HCT116 (cell line): ENCODE results near the gene KIF21B.

Source experiments
- CBX3 ChIP-seq: IDR thresholded peaks from 2 replicates; pipeline ENCODE4 v1.6.1; 2012; ENCODE audit warnings: low read depth
- EZH2 ChIP-seq: fragments of 200-600 bp; sonication (generic); IDR thresholded peaks from 2 replicates; pipeline ENCODE4 v1.6.1; 2017; ENCODE audit warnings: antibody characterized with exemption, mixed run types
- POLR2A ChIP-seq: IDR thresholded peaks from 2 replicates; pipeline ENCODE4 v1.7.0; 2011; ENCODE audit warnings: borderline replicate concordance; ENCODE audit not compliant: insufficient read depth, insufficient read length; ENCODE audit errors: extremely low read depth
- POLR2AphosphoS5 ChIP-seq: IDR thresholded peaks from 2 replicates; pipeline ENCODE4 v1.6.1; 2011; ENCODE audit warnings: mild to moderate bottlenecking, low read depth, low read length, moderate library complexity
- TF ChIP-seq, protein P1 (sequence below), 3 experiments: fragments of 200-600 bp in 1 of 3; sonication (generic) in 1 of 3; IDR thresholded peaks in 2 of 3; conservative IDR thresholded peaks in 1 of 3; 2 replicates each; pipeline ENCODE4 v1.5.1; 2012 to 2017; ENCODE audit warnings: low read depth in 2 of 3, low read length in 2 of 3, antibody characterized with exemption in 1 of 3, borderline replicate concordance in 1 of 3, control low read depth in 1 of 3, mild to moderate bottlenecking in 1 of 3, mixed read lengths in 1 of 3, mixed run types in 1 of 3, moderate library complexity in 1 of 3; ENCODE audit not compliant: insufficient read depth in 1 of 3
- TF ChIP-seq, protein P2 (sequence below): IDR thresholded peaks from 2 replicates; pipeline ENCODE4 v1.6.1; 2011; ENCODE audit warnings: mild to moderate bottlenecking, low read length, moderate library complexity; ENCODE audit not compliant: insufficient replicate concordance; ENCODE audit errors: extremely low read depth

DNA sequence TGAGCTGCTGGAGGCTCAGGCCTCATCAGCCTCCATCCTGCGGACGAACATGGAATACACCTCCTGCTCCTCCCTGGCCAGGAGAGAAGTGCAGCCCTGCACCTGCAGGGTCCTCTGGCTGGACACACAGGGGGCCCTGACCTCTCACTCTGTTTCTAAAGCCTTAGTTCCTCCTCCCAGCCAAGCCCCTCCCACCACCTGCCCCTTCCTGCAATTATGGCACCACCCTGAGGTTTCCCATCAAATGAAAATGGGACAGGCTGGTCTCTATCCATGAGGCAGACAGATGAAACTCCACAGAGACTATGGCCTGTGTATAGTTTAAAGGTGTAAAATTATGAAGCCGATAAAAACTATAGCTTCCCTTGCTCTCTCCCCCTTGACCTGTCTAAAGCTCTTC is 46.1 kb upstream of the KIF21B start:
- TF ChIP-seq, protein P1, sequence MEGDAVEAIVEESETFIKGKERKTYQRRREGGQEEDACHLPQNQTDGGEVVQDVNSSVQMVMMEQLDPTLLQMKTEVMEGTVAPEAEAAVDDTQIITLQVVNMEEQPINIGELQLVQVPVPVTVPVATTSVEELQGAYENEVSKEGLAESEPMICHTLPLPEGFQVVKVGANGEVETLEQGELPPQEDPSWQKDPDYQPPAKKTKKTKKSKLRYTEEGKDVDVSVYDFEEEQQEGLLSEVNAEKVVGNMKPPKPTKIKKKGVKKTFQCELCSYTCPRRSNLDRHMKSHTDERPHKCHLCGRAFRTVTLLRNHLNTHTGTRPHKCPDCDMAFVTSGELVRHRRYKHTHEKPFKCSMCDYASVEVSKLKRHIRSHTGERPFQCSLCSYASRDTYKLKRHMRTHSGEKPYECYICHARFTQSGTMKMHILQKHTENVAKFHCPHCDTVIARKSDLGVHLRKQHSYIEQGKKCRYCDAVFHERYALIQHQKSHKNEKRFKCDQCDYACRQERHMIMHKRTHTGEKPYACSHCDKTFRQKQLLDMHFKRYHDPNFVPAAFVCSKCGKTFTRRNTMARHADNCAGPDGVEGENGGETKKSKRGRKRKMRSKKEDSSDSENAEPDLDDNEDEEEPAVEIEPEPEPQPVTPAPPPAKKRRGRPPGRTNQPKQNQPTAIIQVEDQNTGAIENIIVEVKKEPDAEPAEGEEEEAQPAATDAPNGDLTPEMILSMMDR (IDR thresholded peaks at IDR 0.05 in 2 of 3, conservative IDR thresholded peaks at IDR 0.05 in 1 of 3; ENCODE audit: borderline replicate concordance in 1 of 3, insufficient read depth in 1 of 3, low read depth in 2 of 3, low read length in 2 of 3) = no peak
- TF ChIP-seq EZH2 (no peak), POLR2AphosphoS5 (no peak), CBX3 (no peak), POLR2A (no peak)
- TF ChIP-seq, protein P2, sequence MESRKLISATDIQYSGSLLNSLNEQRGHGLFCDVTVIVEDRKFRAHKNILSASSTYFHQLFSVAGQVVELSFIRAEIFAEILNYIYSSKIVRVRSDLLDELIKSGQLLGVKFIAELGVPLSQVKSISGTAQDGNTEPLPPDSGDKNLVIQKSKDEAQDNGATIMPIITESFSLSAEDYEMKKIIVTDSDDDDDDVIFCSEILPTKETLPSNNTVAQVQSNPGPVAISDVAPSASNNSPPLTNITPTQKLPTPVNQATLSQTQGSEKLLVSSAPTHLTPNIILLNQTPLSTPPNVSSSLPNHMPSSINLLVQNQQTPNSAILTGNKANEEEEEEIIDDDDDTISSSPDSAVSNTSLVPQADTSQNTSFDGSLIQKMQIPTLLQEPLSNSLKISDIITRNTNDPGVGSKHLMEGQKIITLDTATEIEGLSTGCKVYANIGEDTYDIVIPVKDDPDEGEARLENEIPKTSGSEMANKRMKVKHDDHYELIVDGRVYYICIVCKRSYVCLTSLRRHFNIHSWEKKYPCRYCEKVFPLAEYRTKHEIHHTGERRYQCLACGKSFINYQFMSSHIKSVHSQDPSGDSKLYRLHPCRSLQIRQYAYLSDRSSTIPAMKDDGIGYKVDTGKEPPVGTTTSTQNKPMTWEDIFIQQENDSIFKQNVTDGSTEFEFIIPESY = no peak
